Fibroblast of gingiva (primary cell): ENCODE results near the gene SYNJ2.
A peak's percentile ranks its signal among the peaks of the same experiment; 100 is the strongest.

Experiments
- DNase-seq: peaks from one replicate; pipeline ENCODE4 v3.0.0-alpha.2; 2011; ENCODE audit warnings: low read depth

Gene SYNJ2

DNA sequence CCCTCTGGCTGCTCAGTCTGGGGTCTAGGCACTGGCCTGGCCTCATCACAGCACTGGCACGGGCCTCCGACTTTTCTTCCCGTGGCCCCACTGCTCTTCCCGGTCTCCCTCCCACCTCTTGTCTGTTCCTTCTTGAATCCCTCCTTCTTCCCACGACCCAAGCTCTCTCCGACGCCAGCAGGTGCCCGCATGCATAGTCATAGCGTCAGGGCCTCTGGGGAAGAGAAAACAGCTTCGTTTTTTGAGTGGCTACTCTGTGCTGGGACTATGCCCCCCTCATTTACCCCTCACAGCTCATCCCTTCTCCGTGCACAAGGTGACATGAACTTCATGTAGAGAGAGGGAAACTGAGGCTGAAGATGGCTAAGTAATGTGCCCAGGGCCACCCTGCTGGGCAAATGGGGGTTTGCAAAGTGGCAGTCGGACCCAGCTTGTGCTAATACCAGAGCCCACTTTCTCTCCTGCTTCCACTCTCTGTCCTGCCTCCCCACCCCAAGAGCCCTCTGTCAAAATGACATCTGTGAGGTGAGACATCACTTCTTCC lies 59.2 kb downstream of the SYNJ2 start:
- DNase-seq, result no peak

DNA sequence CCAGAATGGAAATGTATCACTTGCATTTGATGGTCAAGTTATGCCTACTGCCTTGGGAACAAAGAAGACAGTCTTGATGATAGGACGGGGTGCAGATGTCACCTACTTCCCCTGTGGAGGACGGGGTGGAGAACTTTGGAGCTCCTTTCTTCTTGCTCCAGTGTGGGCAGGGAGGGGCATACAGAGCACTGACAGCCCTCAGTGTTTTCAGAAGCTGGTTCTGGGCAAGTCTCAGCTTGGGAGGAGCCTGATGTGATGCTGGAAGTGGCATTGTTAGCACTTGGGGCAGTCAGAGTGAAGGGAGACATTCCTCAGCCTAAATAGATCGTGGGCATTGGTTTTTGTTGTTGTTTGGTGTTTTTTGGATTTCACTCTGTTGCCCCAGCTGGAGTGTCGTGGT lies 59.7 kb downstream of the SYNJ2 start:
- DNase-seq, result no peak

DNA sequence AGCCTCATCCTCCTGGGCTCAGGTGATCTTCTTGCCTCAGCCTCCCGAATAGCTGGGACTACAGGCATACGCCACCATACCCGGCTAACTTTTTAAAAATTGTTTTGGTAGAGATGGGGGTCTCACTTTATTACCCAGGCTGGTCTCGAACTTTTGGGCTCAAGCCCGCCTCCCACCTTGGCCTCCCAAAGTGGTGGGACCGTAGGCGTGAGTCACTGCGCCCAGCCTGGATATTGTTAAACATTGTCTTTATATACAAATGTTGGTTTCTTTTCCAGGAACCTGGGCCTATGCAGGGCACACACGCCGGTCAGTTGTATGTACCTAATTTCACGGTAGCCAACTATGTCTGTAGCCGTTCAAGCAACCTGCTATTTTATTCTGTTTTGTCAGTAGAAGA lies 60.1 kb downstream of the SYNJ2 start:
- no peak for DNase-seq

DNA sequence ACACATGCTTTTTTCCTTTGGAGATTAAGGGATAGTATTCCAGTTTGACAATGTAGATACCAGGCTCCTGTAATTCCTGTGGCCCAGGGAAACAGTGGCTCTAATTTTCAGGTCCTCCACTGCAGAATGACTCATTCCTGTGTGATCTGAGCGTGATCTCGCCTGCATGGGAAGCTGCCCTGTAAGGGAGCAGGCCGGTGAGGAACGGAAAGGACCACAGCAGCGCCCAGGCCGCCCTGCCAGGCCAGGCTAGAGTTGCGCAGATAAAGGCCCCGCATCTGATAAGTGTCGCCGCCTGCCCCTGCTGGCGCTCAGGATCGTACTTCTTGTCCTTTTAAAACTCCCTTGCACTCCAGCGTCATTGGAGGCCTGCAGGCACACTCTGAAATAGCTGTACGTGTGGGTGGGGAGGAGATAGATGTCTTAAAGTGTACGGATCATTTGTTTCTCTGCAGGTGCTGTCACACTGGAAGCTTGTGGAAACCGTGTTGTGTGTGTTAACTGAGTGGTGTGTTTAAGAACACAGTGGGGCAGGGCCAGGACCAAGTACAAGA lies 60.7 kb downstream of the SYNJ2 start:
- DNase-seq, result no peak

DNA sequence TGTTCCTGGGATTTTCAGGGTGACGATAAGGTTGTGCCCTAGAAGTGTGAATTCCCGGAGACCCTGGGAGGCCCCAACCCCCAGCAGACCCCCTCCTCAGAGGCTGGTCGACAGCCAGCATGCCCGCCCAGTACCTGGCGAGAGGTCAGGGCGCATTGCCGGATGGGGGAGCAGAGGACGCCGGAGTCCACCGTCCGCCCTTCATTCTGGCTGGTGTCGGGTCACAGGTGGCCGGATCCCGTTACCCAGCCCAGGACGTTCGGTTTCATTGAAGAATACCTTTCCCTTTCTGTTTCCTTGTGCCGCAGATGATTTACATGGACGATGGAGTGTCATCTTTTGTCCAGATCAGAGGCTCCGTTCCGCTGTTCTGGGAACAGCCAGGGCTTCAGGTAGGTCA lies 61.3 kb downstream of the SYNJ2 start:
- DNase-seq, result no peak

GRCh38 chr6:158043586-158044524 lies 62.2 kb downstream of the SYNJ2 start:
- DNase-seq, result no peak

GRCh38 chr6:158044525-158044888 lies 62.8 kb downstream of the SYNJ2 start:
- DNase-seq, result no peak

DNA sequence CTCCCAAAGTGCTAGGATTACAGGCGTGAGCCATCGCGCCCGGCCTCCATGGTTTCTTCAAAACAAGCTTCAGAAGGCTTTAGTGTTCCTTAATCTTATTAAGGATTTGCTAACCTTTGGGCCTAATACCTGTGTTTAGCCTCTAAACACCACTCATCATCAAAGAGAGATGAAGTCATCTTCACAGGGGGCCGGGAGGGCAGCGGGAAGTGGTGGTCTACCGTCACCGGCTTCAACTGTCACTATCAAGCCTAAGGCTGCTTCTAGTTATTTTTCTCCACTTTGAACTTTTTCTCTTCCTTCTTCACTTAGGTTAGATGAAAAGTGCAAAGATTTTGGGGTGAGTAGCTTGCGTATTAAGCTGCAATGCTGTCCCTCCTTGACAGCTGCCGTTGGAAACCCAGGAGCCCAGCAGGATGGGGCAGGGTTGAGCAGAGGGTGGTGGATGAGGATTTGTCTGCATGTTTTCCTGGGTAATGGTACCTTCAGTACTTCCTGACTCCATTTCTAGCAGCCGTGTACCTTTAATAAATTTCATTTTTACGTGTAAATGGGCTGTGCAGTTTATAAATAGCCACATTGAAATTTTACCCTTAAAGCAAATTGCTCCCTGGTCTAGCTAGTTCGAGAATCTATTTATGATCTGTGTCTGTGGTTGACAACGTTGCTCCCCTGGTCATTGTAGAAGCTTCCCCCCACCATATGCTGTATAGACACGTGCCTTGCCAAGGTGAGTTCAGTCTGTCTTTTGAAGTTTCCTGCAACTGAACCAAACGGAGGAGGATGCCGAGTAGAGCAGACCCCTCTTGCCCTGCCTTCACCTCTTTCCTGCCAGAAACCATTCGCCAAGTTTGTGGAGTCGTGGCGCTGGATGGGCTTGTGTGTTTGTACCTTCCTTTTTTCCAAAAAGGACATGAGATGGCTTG lies 64.8 kb downstream of the SYNJ2 start:
- no peak for DNase-seq

DNA sequence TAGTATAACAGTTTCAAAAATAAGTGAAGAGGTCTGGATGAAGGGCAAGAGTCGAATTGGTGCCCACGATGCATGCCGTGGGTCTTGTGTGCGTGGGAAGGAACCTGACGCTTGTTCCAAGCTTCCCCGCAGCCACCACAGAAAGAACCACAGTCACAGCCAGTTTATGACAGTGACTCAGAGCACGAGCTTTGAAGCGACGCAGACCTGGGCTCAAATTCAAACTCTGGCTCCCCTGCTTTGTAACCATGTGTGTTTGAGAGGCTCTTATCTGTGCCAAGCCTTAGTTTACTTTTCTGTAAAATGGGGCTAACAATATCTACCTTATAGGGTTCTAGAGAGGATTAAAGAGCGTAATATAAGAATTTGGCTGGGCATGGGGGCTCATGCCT lies 65.5 kb downstream of the SYNJ2 start:
- DNase-seq, result peak; percentile 64

GRCh38 chr6:158047563-158048323 lies 66.1 kb downstream of the SYNJ2 start:
- DNase-seq, result no peak

DNA sequence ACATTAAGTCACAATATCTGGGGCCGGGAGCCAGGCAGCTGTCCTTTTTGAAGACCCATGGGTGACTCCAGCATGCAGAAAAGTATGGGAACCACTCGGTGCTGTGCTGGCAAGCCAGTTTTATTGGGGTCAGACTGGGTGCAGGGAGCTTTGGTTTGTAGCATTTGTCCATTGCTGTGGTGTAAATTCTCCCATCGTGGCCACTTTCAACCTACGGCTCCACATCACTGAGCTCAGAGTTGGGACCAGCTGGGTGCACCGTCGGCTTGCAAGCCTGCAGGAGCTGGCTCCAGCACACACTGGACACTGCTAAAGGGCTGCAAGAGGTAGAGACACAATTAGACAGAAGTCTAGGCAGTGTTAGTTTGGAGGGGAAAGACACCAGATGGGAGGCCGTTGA lies 66.9 kb downstream of the SYNJ2 start:
- DNase-seq, result no peak

- no peak for DNase-seq
These were observed 67.7 kb downstream of the SYNJ2 start for GRCh38 chr6:158049055-158050028.

DNA sequence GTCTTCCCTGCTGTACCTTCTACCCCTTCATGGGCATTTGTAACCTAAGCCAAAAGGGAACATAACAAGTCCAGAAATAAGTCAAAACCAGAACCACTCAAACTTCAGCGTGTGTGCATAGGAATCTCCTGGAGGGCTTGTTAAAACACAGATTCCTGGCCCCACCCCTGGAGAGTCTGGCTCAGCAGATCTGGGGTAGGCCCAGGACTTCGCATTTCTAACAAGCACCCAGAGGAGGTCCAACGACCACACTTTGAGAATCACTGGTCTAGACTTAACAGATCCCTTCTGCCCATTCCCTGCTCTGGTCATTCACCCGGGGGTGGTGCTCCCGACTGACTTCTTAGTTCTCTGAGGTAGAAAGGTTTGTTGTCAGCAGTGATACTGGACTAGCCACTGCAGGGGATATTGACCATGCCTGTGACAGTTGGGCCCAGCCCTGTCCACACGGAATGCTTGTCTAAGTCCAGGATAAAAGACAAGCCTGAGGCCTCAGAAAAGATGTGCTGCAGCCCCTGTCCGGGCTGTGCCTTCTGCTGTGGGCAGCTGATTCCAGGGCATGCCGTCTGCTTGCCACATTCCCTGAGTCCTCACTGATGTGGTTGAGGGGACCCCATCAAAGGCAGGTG lies 68.6 kb downstream of the SYNJ2 start:
- DNase-seq, result no peak

GRCh38 chr6:158050955-158051354 lies 69.3 kb downstream of the SYNJ2 start:
- DNase-seq, result peak; percentile 70

DNA sequence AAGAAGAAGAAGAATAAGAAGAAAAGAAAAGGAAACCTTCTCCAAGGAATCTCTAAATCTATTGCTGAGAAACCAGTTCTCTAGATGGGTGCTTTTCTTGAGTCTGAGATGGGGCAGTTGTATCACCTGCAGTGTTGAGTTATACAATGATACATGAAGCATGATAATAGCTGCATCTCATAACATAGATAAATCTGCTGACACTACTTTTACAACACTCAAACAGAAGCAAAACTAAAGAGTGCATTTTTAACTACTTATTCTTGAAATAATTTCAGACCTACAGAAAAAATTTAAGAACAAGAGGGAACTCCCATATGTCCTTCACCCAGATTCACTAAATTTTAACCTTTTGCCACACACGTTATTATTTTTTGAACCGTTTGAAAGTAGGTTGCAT lies 70.3 kb downstream of the SYNJ2 start:
- DNase-seq, result no peak

GRCh38 chr6:158053377-158054313 lies 72.0 kb downstream of the SYNJ2 start:
- DNase-seq, result no peak

DNA sequence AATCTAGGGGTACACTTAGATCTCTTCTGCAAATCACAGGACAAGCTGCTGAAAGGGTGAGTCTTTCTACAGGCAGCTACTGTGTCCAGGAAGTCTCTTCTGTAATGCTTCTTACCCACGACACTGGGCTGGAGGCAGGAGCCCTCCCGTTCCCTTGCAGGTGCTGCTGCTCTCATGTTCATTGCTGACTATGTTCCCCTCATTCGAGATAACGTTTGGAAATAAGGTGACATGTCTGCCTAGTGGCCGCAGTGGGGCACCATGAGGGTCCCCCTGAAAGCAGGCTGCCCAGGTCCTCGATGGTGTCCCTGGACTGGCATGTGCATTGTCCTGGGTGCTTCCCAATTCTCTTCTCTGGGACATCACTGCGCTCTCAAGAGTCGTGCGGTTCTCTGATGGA lies 74.7 kb downstream of the SYNJ2 start:
- DNase-seq, result no peak

- no peak for DNase-seq
These were observed 75.1 kb downstream of the SYNJ2 start for GRCh38 chr6:158056804-158057203.
